NCI-H345 (cell line): ENCODE data around the gene LPCAT1.
A peak's percentile ranks its signal among the peaks of the same experiment; 100 is the strongest.
"Not testable (repeated sequence)": the region's sequence is repeated elsewhere in the genome, so short reads cannot be mapped to it uniquely, and the experiment has no call there.

Experiments used
- DNase-seq: peaks from one replicate; lab custom pipeline; 2025; lab: John Stamatoyannopoulos, UW

LPCAT1 gene

DNA sequence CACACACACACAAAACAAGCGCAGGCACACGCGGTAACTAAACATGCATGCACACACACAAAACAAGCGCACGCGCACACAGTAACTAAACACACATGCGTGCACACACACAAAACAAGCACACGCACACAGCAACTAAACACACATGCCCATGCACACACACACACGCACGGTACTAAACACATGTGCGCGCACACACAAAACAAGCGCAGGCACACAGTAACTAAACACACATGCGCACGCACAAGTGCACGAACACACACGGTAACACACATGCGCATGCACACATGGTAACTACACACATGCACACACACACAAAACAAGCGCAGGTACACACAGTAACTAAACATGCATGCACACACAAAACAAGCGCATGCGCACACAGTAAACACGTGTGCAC lies 58.6 kb downstream of the LPCAT1 start:
- no peak for DNase-seq

DNA sequence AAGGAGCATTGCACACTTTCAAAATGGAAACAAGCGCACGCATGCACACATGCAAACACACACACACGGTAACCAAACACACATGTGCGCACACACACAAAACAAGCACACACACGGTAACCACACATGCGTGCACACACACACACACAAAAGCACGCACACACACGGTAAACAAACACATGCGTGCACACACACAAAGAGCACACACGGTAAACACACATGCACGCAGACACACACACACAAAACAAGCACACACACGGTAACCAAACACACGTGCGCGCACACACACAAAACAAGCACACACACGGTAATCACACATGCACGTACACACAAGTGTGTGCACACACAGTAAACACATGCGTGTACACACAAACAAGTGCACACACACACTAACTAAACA lies 59.2 kb downstream of the LPCAT1 start:
- DNase-seq: no peak

DNA sequence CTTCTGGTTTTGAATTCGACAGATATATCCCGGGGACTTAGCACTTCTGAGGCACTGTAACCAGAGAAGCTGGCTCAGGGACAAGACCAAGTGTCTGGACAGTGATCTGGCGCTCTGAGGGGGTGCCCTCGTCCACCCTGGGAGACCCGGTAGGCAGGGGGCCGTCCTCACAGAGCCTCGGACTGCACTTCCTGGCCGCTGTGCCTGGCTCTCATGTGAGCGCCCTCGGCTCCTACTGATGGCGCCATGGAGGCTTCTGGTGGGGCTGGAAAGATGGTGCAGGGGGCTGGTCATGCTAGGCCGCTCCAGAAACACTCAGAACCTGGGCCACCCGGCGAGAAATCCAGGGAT lies 59.7 kb downstream of the LPCAT1 start:
- DNase-seq: no peak

DNA sequence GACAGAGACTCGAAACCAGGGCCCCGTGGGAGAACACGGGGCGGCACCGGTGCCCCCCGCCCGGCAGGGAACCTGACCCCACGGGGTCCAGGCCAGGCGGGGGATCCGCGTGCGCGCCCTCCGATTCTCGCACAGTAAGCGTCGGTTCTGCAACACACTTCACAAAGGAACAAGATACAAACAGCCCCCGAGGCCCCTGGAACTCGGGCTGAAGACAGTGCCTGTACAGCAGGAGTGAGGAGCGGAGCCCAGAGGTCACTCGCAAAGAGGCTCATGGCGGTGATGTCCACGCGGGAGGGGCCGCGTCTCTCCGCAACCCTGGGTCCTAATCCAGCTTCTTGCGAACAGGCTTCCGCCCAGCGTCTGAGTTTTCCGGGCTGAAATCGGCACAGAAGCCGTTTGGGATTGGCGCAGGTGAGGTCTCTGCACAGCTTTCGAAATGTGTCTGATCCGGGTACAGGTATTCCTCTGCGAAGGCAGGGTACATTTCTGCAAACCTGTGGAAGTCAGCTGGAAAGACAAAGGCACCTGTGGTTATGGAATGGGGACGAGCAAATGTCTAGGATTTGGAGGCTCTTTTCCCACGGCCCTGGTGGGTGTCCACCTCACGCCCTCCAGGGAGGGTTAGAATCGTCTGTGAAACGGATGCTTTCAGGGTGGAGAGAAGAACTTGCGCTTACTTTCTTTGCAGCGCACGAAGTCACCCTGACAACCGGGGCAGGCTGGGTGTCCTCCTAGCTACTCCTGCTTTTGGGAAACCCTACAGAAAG lies 60.2 kb downstream of the LPCAT1 start:
- no peak for DNase-seq

DNA sequence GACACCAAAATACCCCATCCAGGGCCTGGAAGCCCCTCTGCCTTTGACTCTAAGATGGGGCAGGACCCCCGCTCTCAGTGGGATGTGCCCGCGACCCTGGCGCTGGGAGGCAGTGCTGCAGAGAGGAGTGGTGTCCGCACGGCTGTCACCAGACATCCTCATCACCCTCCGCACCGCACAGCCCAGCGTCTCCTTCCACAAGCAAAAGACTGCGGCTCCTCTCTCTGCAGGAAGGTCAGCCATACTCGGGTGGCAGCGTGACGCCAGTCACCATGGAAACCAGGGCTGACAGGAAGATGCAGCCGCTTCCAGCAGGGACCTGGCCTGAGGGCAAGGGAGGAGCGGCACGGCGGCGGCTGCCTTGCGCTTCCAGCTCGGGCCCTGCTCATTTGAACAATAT lies 61.4 kb downstream of the LPCAT1 start:
- DNase-seq: no peak

DNA sequence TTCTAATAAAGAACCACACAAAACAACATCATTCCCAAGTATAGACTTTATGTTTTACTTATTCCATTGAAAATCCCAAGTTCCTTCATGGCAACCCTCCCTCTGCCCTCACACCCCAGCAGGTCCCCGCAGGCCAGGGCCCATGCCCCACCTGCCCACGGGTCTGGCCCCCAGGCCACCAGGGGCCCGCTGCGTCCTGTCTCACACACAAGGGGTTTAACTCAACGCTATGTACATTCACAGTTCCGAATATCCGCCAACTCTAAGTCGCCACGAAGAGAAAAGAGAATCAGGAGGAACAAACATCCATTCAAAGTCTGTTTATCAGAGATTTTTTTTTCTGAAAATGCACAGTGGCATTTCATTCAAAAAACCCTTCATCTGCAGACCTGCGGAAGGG lies 62.4 kb downstream of the LPCAT1 start:
- DNase-seq: no peak

DNA sequence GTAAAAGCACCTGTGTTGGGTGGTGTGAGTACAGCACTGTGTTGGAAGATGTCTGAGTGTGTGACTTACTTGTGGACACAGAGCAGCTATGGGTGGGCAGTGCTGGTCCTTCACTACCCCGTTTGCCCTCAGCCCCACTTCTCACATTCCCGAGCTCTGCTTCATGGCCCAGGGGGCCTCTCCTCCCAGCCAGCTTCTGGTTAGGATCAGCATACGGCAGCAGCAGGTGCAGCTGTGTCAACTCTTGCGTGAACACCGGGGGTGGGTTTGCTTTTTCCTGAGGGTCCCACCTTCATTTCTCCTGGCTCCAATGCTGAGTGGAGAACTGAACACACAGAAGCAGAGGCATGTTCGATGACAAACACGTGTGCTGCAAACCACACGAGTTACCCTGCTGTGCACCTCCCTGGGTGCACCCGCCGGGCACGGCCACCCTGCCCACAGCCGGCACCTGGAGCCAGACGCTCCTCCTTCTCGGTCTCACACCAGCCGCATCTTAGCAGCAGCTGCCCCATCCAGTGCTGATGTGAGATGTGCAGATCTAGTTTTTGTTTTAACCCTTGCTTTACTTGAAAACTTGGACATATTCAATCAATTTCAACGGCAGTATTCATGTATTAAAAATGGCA lies 63.6 kb downstream of the LPCAT1 start:
- DNase-seq: peak; percentile 79

DNA sequence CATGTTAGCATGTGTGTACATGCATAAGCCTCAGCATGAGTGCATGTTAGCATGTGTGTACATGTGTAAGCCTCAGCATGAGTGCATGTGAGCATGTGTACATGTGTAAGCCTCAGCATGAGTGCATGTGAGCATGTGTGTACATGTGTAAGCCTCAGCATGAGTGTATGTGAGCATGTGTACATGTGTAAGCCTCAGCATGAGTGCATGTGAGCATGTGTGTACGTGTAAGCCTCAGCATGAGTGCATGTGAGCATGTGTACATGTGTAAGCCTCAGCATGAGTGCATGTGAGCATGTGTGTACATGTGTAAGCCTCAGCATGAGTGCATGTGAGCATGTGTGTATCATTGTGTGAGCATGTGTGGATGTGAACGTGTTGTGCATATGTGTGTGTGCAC lies 64.3 kb downstream of the LPCAT1 start:
- not testable (repeated sequence) for DNase-seq

DNA sequence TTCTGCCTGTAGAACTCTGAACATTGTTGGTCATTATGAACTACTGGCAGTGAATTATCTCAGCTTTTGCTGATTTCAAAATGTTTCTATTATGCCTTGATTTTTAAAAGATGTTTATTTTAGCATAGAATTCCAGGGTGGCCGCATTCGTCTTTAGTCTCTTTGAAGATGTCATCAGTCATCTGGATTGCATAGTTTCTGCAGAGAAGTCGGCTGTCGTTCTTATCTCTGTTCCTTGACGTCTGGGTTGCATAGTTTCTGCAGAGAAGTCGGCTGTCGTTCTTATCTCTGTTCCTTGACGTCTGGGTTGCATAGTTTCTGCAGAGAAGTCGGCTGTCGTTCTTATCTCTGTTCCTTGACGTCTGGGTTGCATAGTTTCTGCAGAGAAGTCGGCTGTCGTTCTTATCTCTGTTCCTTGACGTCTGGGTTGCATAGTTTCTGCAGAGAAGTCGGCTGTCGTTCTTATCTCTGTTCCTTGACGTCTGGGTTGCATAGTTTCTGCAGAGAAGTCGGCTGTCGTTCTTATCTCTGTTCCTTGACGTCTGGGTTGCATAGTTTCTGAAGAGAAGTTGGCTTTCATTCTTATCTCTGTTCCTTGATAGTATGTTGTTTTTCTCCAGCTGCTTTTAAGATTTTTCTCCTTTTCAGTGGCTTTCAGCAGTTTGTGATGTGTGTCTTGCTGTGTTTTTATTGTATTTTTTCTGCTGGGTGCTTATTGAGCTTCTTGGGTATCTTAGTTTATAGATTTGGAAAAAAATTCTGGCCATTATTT lies 67.5 kb downstream of the LPCAT1 start:
- DNase-seq: not testable (repeated sequence)

DNA sequence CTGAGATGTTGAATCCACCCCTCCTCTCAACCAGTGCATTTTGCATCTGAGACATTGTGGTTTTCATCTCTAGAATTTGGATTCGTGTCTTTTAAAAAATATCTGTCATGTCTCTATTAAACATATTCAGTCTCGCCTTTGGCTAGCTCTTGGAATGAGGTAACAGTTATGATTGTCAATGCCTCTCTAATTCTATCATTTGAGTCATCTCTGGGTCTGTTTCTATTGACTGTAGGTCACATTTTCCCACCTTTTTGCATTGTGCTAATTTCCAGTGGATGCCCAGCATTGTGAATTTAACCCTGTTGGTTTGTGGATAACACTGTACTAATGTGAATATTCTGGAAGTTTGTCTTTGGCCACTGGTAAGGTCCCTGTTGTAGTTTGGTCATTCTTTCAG lies 70.1 kb downstream of the LPCAT1 start:
- no peak for DNase-seq

DNA sequence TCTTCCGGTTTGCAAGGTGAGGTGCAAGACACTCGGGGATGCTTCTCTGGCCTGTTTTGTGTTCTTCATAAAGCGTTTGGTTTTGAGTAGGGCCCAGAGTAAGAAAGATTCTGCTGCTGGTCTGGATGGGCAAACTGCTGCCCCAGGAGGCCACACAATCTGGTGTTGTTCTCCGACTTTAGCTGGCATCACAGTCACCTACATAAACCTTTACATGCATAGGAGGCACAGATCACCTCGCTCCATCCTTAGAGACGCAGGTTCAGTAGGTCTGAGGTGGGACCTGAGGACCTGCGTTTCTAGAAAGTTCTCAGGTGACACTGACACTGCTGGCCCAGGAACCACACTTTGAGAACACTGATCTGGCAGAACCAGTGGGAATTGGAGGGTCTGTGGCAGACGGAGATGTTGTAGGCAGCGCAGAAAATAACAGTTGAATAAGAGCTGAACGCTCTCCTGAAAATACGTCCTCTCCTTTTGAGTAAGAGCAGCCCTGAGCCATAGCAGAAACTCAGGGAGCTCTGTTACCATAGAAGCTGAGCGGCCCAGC lies 74.6 kb downstream of the LPCAT1 start:
- no peak for DNase-seq

DNA sequence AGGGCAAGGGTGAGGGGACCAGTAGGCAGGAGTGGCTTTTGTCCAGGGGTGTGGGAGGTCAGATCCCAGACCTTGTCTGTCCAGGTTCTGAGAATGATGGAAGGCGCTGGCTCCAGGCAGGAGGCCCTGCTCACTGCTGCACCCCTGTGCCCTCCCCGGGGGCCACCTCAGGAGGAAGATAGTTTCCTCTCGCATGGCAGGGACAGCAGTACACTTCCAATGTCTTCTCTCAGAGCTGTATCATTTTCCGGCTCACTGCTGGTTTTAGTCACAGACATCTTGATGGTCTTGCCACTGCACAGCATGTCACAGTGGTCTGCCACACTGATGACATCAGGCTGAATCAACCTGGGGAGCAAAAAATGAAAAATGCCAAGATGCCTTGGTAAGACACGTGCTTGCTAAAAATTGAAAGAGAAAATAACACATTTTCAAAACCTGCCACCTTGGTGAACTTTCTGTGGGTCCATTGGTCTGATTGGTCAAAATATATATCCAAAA lies 75.2 kb downstream of the LPCAT1 start:
- no peak for DNase-seq

DNA sequence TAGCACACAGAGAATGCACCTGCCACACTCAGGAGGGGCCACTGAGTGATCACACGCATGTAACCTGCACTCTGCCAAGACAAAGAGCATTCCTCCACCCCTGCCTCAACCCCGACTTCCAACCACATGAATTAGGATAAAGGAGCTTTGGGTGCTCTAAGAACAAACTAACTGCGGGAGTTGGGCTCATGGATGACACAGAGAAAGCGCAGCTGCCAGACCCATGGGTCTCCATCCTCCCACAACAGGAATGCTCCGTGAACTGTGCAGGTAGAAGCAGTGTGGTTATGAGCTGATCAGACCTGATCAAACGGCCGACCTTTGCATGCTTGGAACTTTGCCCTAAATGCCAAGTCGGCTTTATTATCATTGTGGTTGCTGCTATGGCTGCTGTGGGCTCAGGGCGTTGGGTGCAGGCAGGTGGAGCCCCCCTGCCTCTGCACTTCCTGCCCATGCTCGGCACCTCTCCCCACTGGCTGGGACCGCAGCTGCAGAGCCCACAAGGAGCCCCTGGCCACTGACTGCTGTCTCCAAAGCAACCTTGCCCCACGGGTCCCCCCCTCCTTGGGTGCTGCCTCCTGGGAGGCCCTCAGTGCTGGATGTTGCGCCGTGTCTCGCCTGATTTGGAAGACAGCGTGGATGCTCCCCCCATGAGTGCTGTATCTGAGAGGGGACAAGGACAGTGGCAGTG lies 75.9 kb downstream of the LPCAT1 start:
- no peak for DNase-seq

DNA sequence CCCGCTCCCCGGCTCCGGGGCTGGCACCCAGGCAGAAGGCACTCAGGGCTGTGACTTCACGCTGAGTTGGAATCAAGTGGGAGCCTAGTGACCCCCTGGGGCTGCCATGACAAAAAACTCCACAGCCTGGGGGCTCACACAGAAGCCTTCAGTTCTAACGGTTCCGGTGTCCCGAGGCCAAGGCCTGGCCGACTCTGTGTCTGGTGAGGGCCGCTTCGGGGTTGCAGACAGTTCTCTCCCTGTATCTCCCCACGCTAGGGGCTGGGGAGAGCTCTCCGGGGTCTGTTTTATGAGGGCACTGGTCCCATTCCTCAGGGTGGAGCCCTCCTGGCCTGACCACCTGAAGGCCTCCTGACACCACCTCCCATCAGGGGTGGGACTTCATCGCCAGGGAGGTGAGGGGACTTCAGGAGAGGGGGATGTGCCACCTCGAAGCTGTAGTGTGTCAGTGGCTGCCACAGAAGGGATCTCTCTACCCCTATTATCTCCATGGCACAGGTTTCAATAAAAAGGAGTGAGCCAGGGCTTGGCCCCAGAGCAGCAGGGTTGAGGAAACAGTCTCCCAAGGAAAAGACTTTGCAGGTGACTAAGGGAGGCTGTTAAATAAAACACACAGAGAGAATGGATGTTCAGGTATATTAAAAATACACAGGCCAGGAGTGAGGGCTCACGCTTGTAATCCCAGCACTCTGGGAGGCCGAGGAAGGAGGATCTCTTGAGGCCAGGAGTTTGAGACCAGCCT lies 77.0 kb downstream of the LPCAT1 start:
- peak; percentile 28 for DNase-seq

DNA sequence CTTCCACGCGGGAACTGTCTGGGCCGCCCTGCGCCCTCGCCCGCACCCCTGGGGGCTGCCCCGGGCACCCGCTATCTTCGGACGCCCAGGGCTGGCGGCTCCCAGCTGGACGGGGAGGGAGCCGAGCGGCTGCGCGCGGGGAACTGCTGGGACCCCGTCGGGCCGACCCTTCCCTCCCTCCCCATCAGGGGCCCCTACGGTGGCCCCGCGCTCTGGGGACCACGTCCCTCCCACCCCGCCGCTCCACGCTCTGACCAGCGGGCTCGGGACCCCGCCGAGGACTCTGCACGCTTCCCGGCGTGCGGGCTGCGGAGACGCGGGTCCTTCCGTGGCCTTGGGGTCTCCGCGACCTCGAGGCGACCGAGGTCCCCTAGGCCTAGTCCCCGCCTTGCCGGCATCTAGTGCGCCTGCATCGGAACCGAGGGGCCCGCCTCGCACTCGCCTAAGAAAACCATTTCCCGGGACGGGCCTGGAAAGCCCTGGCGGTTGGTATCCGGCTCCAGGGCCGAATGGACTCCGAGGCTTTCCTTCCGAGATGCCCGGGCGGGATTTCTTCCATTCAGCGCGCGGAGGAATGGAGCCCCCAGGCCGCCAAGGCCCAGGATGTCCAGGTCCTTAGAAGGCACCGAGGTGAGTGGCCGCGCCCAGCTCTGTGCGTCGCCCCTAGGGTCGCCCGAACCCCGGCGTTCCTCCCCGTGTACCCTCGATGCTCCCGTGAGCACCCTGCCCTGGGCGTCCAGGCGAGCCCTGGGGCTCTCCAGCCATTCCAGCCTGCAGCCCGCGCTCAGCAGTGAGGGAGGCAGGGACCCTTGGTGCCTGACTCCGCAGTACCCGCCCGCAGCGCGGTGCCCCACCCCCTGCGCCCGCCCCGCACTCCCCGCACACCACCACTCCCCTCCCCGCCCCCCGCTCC lies 77.8 kb downstream of the LPCAT1 start:
- no peak for DNase-seq

DNA sequence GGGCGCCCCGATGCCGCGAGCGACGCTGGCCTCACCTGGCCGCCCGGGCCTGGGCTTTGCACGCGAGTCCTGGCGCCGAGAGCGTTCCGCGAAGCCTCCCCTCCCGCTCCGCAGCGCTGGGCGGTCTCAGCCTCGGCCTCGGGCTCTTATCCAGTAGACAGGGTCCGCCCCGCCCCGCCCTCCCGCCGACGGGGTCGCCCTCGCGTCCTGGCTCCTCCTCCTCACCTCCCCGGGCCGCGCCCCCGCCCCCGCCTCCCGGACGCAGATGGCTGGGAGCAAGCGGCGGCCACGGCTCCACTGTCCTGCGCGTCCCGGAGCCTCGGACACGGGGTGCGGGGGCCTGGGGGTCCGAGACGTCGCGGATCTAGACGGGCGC lies 78.5 kb downstream of the LPCAT1 start, which contains the start of gene SLC6A3:
Gene SLC6A3 (minus strand): TSS at position 128 of the 376 bp plus-strand sequence. CDS start 2,243 bp downstream, outside the sequence.
- DNase-seq: peak; percentile 82

DNA sequence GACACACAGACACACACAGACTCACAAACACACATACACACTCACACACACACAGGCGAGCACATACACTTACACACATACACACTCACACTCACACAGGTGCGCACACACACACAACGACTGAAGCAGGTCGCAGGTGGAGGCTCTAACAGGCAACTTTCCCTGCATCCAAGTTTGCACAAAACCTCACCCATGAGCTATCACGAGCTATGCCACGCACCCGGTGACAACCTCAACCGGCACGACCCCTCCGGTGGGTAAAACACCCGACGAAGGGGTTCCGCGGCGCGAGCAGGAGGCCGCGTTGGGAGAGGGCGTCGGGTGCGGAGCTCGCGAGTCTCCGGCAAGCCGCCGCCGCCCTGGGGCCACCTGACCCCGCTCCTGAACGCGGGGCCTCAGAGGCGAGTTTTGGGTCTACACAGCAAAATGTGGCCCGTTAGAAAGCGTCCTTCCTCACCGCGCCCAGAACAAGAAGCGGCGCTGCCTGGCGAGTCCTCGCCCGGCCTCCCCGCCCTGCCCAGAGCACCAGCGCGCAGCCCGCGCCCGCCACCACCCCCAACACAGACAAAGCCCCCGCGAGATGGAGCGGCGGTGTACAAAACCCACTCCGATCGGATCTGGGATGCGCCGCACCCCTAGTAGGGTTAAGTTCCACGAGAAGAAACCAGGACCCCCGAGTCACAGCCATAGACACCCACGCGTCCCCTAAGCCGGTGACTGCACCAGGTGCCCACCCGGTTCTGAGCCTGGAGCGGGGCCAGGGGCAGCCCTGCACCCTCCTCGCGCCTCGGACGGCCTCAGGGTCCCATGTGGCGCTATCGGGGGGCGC lies 79.2 kb downstream of the LPCAT1 start:
- DNase-seq: peak; percentile 28

DNA sequence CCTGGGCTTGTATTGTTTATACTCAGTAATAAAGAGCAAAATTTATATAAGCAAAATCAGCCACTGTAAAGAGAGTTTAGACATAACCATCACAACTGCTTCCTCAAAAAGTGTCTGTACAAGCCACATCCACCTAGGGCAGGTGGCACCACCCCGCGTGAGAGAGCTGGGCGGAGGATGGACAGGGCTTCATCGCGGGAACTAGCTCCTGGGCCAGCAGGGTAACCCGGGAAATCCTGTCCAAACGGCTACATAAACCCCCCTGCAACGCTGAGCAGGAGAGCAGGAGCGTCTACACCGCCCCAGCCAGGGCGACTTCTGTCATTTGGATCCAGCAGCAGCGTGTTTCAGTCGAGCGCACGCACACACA lies 79.8 kb downstream of the LPCAT1 start:
- no peak for DNase-seq

DNA sequence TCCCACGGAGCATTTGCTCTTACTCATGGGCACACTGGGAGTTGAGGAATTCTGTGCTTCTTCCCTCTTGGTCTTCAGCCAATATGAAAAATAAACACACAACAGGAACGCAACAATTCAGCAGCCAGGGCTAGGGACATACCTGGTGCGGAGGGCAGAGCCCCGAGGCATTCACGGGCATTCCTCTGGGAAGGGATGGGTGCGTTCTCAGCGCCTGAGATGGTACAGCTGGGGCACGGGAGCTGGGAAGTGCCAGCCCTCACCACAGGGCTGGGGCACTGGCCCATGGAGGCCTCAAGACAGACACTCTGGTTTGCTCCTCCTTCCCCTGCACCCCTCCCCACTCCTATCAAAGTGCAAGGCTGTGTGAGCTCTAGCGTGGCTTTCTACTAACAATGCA lies 80.6 kb downstream of the LPCAT1 start:
- DNase-seq: no peak
